GM12872 (cell line): Measurements from ENCODE around the gene MRPL40.

Experiments
- TF ChIP-seq, protein P1 (sequence below): IDR thresholded peaks from 3 replicates; pipeline ENCODE4 v1.5.1; 2011; ENCODE audit warnings: low read depth, mild to moderate bottlenecking, low read length, moderate library complexity; ENCODE audit not compliant: insufficient read depth

The MRPL40 gene

GRCh38 chr22:19478045-19478900, 45.9 kb downstream of the MRPL40 start:
- TF ChIP-seq, protein P1, sequence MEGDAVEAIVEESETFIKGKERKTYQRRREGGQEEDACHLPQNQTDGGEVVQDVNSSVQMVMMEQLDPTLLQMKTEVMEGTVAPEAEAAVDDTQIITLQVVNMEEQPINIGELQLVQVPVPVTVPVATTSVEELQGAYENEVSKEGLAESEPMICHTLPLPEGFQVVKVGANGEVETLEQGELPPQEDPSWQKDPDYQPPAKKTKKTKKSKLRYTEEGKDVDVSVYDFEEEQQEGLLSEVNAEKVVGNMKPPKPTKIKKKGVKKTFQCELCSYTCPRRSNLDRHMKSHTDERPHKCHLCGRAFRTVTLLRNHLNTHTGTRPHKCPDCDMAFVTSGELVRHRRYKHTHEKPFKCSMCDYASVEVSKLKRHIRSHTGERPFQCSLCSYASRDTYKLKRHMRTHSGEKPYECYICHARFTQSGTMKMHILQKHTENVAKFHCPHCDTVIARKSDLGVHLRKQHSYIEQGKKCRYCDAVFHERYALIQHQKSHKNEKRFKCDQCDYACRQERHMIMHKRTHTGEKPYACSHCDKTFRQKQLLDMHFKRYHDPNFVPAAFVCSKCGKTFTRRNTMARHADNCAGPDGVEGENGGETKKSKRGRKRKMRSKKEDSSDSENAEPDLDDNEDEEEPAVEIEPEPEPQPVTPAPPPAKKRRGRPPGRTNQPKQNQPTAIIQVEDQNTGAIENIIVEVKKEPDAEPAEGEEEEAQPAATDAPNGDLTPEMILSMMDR: no peak

GRCh38 chr22:19478901-19479354, 46.6 kb downstream of the MRPL40 start, which contains the start of gene UFD1:
Gene UFD1, minus strand, starts transcription at chr22:19479193. Its CDS starts 108 bp downstream, at chr22:19479085.
- TF ChIP-seq, protein P1: no peak

GRCh38 chr22:19479355-19480172, 47.2 kb downstream of the MRPL40 start, which contains the start of gene CDC45:
Gene CDC45, plus strand, starts transcription at chr22:19479920. Its CDS starts 49 bp downstream, at chr22:19479969.
- TF ChIP-seq, protein P1: no peak

DNA sequence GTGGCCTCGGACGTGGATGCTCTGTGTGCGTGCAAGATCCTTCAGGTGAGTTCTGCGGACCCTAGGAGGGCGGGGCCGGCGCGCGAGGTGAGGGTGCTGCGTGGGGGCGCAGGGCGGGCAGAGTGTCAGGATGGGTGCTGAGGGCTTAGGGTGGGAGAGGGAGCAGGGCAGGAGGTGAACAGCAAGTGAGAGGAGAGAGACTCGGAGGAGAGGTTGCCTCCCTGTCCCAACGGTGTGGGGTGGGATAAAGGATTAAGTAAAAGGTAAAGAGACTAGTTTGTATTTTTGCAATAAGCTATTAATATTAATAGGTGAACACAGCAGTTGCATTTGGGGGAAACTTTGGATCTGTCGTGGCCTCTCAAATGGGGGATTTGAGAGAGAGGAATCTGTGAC, 47.8 kb downstream of the MRPL40 start:
- TF ChIP-seq, protein P1: no peak

DNA sequence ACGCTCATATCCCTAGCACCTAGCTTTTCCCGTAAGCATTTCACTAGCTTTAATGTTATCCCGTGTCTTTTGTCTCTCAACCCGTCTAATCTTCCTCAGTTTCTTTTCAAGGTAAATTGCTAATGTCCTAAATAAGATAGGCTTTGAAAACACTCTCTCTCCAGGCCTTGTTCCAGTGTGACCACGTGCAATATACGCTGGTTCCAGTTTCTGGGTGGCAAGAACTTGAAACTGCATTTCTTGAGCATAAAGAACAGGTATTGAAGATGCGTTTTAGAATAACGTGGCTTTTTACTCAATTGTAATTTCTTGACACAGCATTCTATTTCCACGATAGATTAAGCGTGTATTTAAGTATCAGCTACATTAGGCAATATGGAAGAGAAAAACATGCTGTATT, 48.4 kb downstream of the MRPL40 start:
- TF ChIP-seq, protein P1: no peak

DNA sequence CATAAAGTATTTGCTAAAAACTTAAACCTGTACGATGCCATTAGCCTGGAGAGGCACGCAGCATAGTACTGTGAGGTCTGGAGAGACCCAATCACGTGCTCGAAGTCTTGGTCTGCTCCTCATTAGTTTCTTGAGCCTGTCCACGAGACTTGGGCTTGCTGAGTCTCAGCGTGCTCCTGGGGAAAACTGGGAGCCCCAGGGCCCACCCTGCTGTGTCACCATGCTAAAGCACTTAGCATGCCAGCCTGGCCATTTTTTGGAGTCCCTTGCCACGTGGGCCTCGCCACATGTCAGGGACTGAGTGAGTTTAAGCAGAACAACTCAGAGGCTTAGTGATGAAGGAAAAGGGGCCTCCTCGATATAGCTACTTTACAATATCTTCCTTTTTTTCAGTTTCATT, 50.0 kb downstream of the MRPL40 start:
- TF ChIP-seq, protein P1: no peak
